Measurements from ENCODE around the gene ATP13A4. TPM values are rescaled to one million over a fixed set of nuclear protein-coding genes. Genes with fewer than 3 reads are reported as not detected.

The ATP13A4 gene
- total RNA-seq, 1 donor from 2014 or later: not detected

DNA sequence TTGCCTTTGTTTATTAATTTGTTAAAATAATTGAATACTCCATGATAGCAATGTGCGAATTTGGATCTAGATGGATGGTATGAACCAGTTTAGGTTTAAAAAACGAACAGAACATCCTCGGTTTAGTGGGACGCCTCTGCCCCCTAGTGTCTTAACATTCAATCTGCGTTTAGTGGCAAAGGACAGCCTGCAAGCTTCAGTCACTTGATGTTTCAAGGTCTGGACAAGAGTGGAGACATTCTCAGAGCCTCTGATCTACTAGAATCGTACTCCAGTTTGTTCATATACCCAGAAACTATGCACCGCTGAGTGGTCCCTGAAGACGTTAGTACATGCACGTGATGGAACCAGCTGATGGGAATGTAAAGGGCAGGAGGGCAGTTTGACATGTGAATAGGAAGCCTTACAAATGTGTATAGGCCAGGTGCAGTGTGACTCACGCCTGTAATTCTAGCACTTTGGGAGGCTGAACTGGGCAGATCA lies 17.8 kb upstream of the ATP13A4 start:
- Mint-ChIP-seq H3K27me3 (ENCODE audit: low read depth) (peaks cover 12% of the 10 kb centered on the region), H3K27ac (ENCODE audit: unreplicated experiment) (no peak overlapping the region), H3K4me3 (ENCODE audit: unreplicated experiment) (no peak overlapping the region), H3K36me3 (ENCODE audit: low read depth) (no peaks in the 10 kb centered on the region), H3K9me3 (ENCODE audit: low read depth) (no peaks in the 10 kb centered on the region), H3K4me1 (ENCODE audit: low read depth) (no peaks in the 10 kb centered on the region)
- no peak for DNase-seq (ENCODE audit: low spot score)
- TF ChIP-seq, protein P1, sequence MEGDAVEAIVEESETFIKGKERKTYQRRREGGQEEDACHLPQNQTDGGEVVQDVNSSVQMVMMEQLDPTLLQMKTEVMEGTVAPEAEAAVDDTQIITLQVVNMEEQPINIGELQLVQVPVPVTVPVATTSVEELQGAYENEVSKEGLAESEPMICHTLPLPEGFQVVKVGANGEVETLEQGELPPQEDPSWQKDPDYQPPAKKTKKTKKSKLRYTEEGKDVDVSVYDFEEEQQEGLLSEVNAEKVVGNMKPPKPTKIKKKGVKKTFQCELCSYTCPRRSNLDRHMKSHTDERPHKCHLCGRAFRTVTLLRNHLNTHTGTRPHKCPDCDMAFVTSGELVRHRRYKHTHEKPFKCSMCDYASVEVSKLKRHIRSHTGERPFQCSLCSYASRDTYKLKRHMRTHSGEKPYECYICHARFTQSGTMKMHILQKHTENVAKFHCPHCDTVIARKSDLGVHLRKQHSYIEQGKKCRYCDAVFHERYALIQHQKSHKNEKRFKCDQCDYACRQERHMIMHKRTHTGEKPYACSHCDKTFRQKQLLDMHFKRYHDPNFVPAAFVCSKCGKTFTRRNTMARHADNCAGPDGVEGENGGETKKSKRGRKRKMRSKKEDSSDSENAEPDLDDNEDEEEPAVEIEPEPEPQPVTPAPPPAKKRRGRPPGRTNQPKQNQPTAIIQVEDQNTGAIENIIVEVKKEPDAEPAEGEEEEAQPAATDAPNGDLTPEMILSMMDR (IDR thresholded peaks at IDR 0.05): peak; percentile 95

DNA sequence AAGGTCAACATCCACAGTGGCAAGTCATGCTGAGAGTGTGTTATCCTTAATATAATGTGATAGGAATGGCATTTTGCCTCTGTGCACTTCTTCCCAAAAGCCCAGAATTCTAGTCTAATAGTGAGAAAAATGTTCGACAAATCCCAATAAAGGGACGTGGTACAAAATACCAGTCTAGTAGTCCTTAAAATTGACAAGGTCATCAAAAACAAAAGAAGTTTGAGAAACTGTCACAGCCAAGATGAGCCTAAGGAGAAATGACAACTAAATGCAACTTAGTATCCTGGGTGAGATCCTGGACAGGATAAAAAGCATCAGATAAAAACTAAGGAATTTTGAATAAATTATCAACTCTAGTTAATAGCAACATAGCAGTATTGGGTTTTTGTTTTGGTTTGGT lies 14.4 kb upstream of the ATP13A4 start:
- no peak for DNase-seq (ENCODE audit: low spot score)
- TF ChIP-seq, protein P1 (IDR thresholded peaks at IDR 0.05): no peak
- Mint-ChIP-seq H3K9me3 (ENCODE audit: low read depth) (no peaks in the 10 kb centered on the region), H3K27ac (ENCODE audit: unreplicated experiment) (no peak overlapping the region), H3K27me3 (ENCODE audit: low read depth) (peaks cover 10% of the 10 kb centered on the region), H3K4me1 (ENCODE audit: low read depth) (no peaks in the 10 kb centered on the region), H3K4me3 (ENCODE audit: unreplicated experiment) (no peak overlapping the region), H3K36me3 (ENCODE audit: low read depth) (no peaks in the 10 kb centered on the region)

DNA sequence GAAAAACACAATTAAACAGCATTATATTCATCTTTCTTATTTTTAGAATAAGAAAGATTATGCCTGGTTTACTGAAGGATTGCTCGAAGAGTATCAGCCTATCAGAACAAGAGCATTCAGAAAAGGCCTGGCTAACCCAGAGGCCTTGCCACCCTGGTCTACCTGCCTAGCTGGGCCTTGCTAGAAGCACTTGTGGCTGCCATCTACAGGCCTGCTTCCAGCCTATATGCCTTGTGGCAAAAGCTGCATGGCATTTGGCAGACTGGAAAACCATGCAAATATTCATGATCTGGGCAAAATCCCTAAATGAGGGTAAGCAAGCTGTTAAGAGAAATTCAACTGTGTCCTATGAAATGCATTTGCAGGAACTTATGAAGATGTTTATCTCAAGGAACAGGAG lies 9.3 kb upstream of the ATP13A4 start:
- TF ChIP-seq, protein P1 (IDR thresholded peaks at IDR 0.05): peak; percentile 24
- H3K27ac Mint-ChIP-seq (ENCODE audit: unreplicated experiment): no peak overlapping the region

DNA sequence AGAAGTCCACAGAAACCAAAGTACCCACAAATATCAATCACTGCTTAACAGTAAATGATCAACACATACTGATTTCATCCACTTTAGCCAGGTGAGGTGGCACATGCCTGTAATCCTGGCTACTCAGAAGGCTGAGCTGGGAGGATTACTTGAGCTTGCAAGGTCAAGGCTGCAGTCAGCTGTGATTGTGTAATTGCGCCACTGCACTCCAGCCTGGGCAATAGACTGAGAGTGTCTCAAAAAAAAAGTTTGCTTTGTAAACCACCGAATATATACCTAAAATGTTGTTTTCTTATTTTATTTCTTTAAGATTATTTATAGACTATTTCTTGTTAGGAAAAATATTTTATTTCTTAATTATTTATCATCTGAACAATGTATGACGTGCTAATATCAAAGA lies 8.7 kb upstream of the ATP13A4 start:
- H3K36me3 Mint-ChIP-seq (ENCODE audit: low read depth): no peaks in the 10 kb centered on the region
- no peak overlapping the region for H3K4me3 Mint-ChIP-seq (ENCODE audit: unreplicated experiment)
- TF ChIP-seq, protein P1 (IDR thresholded peaks at IDR 0.05): no peak
- no peak overlapping the region for H3K27ac Mint-ChIP-seq (ENCODE audit: unreplicated experiment)
- DNase-seq (ENCODE audit: low spot score): no peak
- H3K4me1 Mint-ChIP-seq (ENCODE audit: low read depth): no peaks in the 10 kb centered on the region
- H3K9me3 Mint-ChIP-seq (ENCODE audit: low read depth): no peaks in the 10 kb centered on the region
- peaks cover 7% of the 10 kb centered on the region for H3K27me3 Mint-ChIP-seq (ENCODE audit: low read depth)

More for the DNA sequence above, 9.3 kb upstream of the ATP13A4 start:
- Mint-ChIP-seq H3K36me3 (ENCODE audit: low read depth) (no peaks in the 10 kb centered on the region), H3K27me3 (ENCODE audit: low read depth) (peaks cover 8% of the 10 kb centered on the region), H3K9me3 (ENCODE audit: low read depth) (no peaks in the 10 kb centered on the region), H3K4me3 (ENCODE audit: unreplicated experiment) (no peak overlapping the region), H3K4me1 (ENCODE audit: low read depth) (no peaks in the 10 kb centered on the region)
- DNase-seq (ENCODE audit: low spot score): no peak

DNA sequence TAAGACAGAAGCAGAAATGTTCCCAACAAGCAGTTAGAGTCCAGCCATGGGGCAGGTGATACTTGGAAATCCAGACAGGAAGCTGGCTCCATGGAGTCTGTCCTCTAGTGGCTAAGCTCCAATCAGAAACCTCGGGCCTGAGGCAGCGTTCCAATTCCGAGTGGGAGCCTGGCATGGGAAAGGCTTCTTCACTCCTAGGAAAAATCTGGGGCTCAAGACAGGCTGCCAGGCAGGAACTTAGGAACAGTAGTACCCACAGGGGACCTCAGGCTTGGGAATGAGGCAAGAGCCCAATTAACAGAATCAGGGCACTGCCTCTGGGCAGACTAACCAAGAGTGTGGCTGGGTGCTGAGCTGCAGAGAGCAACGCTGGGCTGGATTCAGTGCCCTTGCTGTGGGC lies 6.2 kb upstream of the ATP13A4 start:
- Mint-ChIP-seq H3K36me3 (ENCODE audit: low read depth) (no peaks in the 10 kb centered on the region), H3K4me1 (ENCODE audit: low read depth) (no peaks in the 10 kb centered on the region), H3K27me3 (ENCODE audit: low read depth) (peaks cover 10% of the 10 kb centered on the region), H3K27ac (ENCODE audit: unreplicated experiment) (no peak overlapping the region), H3K4me3 (ENCODE audit: unreplicated experiment) (no peak overlapping the region), H3K9me3 (ENCODE audit: low read depth) (no peaks in the 10 kb centered on the region)
- TF ChIP-seq, protein P1 (IDR thresholded peaks at IDR 0.05): no peak
- DNase-seq (ENCODE audit: low spot score): no peak
